Measurements from ENCODE around the gene C14orf180. TPM values are rescaled to one million over a fixed set of nuclear protein-coding genes. Genes with fewer than 3 reads are reported as not detected.

The C14orf180 gene
- total and polyA plus RNA-seq, 3 donors from 2014 or later: 0.16 to 0.86 TPM; not detected in 1

- 89 to 92% methylated on average over 6 to 8 of the region's 8 CpGs for WGBS, 2 donors
- H3K27me3 ChIP-seq: no peaks in the 10 kb centered on the region
These were observed 21.2 kb downstream of the C14orf180 start for GRCh38 chr14:104600805-104601204.

GRCh38 chr14:104601786-104602185 is 22.2 kb downstream of the C14orf180 start:
- 37% methylated on average over 9 of the region's 9 CpGs; no CpG with 5 or more reads in 1 of the 2 donors for WGBS, 2 donors
- H3K27me3 ChIP-seq: no peaks in the 10 kb centered on the region
- no peaks in the 10 kb centered on the region for H3K36me3 ChIP-seq (ENCODE audit: low read depth, missing control alignments)
- no peaks in the 10 kb centered on the region for H3K9me3 ChIP-seq
- no peaks in the 10 kb centered on the region for H3K4me1 ChIP-seq
- no peak for DNase-seq
- H3K4me3 ChIP-seq: no peak overlapping the region
- intact Hi-C loops (cut with DNase I; ENCODE audit: low total_unique reads): no loop called here
- no peak overlapping the region for H3K27ac ChIP-seq
- TF ChIP-seq POLR2A (IDR thresholded peaks at IDR 0.05): no peak
- no peak for TF ChIP-seq CTCF (IDR thresholded peaks at IDR 0.05)

More at GRCh38 chr14:104600805-104601204, 21.2 kb downstream of the C14orf180 start:
- Histone ChIP-seq H3K27ac (no peak overlapping the region), H3K4me1 (no peaks in the 10 kb centered on the region), H3K4me3 (no peak overlapping the region), H3K36me3 (ENCODE audit: low read depth, missing control alignments) (no peaks in the 10 kb centered on the region), H3K9me3 (no peaks in the 10 kb centered on the region)
- DNase-seq: no peak
- intact Hi-C loops (cut with DNase I; ENCODE audit: low total_unique reads): no loop called here
- TF ChIP-seq CTCF (IDR thresholded peaks at IDR 0.05): no peak
- no peak for TF ChIP-seq POLR2A (IDR thresholded peaks at IDR 0.05)

- no peaks in the 10 kb centered on the region for H3K27me3 ChIP-seq
- H3K4me1 ChIP-seq: no peaks in the 10 kb centered on the region
- H3K27ac ChIP-seq: no peak overlapping the region
- TF ChIP-seq POLR2A (IDR thresholded peaks at IDR 0.05) (no peak), CTCF (IDR thresholded peaks at IDR 0.05) (no peak)
- no peaks in the 10 kb centered on the region for H3K36me3 ChIP-seq (ENCODE audit: low read depth, missing control alignments)
- no peak overlapping the region for H3K4me3 ChIP-seq
- H3K9me3 ChIP-seq: no peaks in the 10 kb centered on the region
- no peak for DNase-seq
- intact Hi-C loops (cut with DNase I; ENCODE audit: low total_unique reads): no loop called here
- WGBS, 2 donors: 88 to 92% methylated on average over 11 of the region's 11 CpGs
These were observed 22.9 kb downstream of the C14orf180 start for GRCh38 chr14:104602315-104602932.

- intact Hi-C loops (cut with DNase I; ENCODE audit: low total_unique reads): no loop called here
- no peaks in the 10 kb centered on the region for H3K4me1 ChIP-seq
- no peak overlapping the region for H3K27ac ChIP-seq
- no peak overlapping the region for H3K4me3 ChIP-seq
- no peaks in the 10 kb centered on the region for H3K9me3 ChIP-seq
- H3K36me3 ChIP-seq (ENCODE audit: low read depth, missing control alignments): no peaks in the 10 kb centered on the region
- WGBS, 2 donors: 82 to 88% methylated on average over 6 to 7 of the region's 7 CpGs
- H3K27me3 ChIP-seq: no peaks in the 10 kb centered on the region
- no peak for TF ChIP-seq CTCF (IDR thresholded peaks at IDR 0.05)
- no peak for TF ChIP-seq POLR2A (IDR thresholded peaks at IDR 0.05)
- no peak for DNase-seq
These were observed 23.4 kb downstream of the C14orf180 start for GRCh38 chr14:104602933-104603325.
